ENCODE data around the gene CABCOCO1.

DNA sequence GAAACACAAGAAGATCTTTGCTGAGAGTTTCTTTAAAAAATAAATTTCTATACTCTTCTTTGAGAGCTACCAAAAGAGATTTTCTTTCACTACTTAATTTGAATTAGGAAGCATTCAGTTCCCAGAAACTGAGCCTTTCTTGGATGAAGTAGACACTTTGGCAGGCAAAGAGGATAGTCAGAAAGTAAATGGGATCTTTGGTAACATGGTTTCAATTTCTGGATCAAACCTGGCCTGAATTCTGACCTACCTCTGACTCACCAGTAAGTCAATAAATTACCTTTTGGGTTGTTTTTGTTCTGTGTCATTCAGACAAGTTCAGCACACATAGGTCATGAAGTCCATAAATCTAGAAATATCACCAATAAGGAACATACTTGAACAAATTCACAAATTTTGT lies 26.8 kb upstream of the CABCOCO1 start:
- TF ChIP-seq POLR2AphosphoS5 (IDR thresholded peaks at IDR 0.05; ENCODE audit: low read depth, low read length) (no peak), SIN3A (IDR thresholded peaks at IDR 0.05; ENCODE audit: borderline replicate concordance, insufficient read depth, low read length) (no peak)

Data from PFSK-1 (cell line).